ENCODE results near the gene USF2. TPM values are rescaled to one million over a fixed set of nuclear protein-coding genes. Genes with fewer than 3 reads are reported as not detected.

The USF2 gene
- total RNA-seq, 2 experiments from 2014 or later = 149 to 159 TPM

DNA sequence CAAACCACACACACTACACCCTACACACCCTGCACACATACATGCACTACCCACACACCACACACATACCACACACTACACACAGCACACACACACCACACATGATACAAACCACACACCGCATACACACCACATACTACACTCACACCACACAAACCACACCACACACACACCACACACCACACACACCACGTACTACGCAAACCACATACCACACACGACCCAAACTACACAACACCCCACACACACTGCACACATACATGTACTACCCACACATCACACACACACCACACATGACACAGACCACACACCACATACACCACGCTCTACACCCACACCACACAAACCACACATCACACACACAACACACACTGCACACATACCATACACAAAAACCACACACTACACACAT lies 29.8 kb downstream of the USF2 start:
- Mint-ChIP-seq H3K4me3 (no peak overlapping the region), H3K36me3 (no peaks in the 10 kb centered on the region), H3K9me3 (no peaks in the 10 kb centered on the region), H3K27me3 (peaks cover 3% of the 10 kb centered on the region), H3K4me1 (peaks cover 7% of the 10 kb centered on the region), H3K27ac (no peak overlapping the region)
- DNase-seq (no peak), ATAC-seq (ENCODE audit: low read depth) (no peak)
- POLR2A ChIA-PET = no interaction called here

DNA sequence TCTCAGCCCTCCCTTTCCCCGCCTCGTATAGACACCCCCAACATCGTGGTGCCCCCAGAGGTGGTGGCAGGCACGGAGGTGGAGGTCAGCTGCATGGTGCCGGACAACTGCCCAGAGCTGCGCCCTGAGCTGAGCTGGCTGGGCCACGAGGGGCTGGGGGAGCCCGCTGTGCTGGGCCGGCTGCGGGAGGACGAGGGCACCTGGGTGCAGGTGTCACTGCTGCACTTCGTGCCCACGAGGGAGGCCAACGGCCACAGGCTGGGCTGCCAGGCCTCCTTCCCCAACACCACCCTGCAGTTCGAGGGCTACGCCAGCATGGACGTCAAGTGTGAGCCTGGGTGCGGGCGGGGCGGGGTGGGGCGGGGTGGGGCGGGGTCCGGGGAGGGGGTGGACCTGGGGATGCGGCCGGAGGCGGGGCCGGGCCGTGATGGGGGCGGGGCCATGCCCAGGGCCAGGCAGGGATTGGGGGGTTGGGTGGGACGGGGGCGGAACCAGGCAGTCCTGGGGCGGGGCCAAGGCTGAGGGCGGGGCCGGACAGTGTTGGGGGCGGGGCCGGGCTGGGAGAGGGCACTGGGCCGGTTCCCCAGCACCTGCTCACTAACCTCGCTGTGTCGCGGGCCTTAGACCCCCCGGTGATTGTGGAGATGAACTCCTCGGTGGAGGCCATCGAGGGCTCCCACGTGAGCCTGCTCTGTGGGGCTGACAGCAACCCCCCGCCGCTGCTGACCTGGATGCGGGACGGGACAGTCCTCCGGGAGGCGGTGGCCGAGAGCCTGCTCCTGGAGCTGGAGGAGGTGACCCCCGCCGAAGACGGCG lies 31.0 kb downstream of the USF2 start:
- DNase-seq = no peak
- ATAC-seq (ENCODE audit: low read depth) = no peak
- Mint-ChIP-seq H3K4me1 (peaks cover 7% of the 10 kb centered on the region), H3K27me3 (peaks cover 3% of the 10 kb centered on the region), H3K36me3 (no peaks in the 10 kb centered on the region), H3K4me3 (no peak overlapping the region), H3K27ac (no peak overlapping the region), H3K9me3 (no peaks in the 10 kb centered on the region)
- POLR2A ChIA-PET = no interaction called here

DNA sequence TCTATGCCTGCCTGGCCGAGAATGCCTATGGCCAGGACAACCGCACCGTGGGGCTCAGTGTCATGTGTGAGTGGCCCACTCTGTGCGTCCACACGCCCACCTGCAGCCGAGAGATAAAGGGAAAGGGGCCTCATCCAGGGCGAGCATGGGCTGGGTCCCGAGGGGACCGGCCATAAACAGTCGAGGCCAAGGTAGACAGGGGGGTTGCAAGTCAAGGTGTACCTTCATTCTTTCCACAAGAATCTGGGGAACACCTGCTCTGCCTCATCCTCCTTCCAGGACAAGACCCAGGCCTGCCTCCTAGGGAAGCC lies 31.5 kb downstream of the USF2 start:
- Mint-ChIP-seq H3K9me3 (no peaks in the 10 kb centered on the region), H3K4me3 (no peak overlapping the region)

DNA sequence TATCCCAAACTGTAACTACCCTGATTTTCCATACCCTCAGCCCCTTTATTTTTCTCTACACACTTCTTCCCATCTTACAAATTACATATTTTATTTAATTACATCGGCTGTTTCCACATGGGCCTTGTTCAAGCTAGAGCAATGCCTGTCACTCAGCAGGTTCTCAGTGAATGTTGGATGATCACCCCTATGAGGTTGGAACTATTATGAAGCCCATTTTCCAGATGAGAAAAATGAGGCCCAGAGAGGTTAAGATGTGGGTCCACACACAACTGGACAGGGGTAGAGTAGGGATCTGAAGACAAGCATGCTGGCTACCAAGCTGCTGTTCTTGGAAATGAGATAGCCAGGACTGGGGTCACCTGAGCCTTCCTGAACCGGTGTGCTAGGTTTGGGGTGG lies 33.2 kb downstream of the USF2 start:
- Mint-ChIP-seq H3K9me3 (no peaks in the 10 kb centered on the region), H3K4me1 (no peaks in the 10 kb centered on the region), H3K4me3 (no peak overlapping the region), H3K27me3 (no peaks in the 10 kb centered on the region), H3K27ac (no peak overlapping the region), H3K36me3 (no peaks in the 10 kb centered on the region)
- POLR2A ChIA-PET = interaction anchor here (0.6 kb wide), 1 partner anchor 54 kb away, joined by 4 read pairs; no protein-coding TSS in a partner anchor
- DNase-seq = no peak
- no peak for ATAC-seq (ENCODE audit: low read depth)

More for the DNA sequence above, 31.5 kb downstream of the USF2 start:
- no peak for DNase-seq
- H3K4me1 Mint-ChIP-seq = peaks cover 7% of the 10 kb centered on the region
- POLR2A ChIA-PET = no interaction called here
- ATAC-seq (ENCODE audit: low read depth) = no peak
- H3K27me3 Mint-ChIP-seq = peaks cover 3% of the 10 kb centered on the region
- H3K36me3 Mint-ChIP-seq = no peaks in the 10 kb centered on the region
- no peak overlapping the region for H3K27ac Mint-ChIP-seq

- H3K9me3 Mint-ChIP-seq = no peaks in the 10 kb centered on the region
- no peaks in the 10 kb centered on the region for H3K36me3 Mint-ChIP-seq
- no peaks in the 10 kb centered on the region for H3K4me1 Mint-ChIP-seq
- H3K27me3 Mint-ChIP-seq = no peaks in the 10 kb centered on the region
- DNase-seq (no peak), ATAC-seq (ENCODE audit: low read depth) (no peak)
- H3K27ac Mint-ChIP-seq = no peak overlapping the region
- no peak overlapping the region for H3K4me3 Mint-ChIP-seq
- POLR2A ChIA-PET = interaction anchor here (0.6 kb wide), 1 partner anchor 54 kb away, joined by 4 read pairs; no protein-coding TSS in a partner anchor
Measured at GRCh38 chr19:35302446-35302845, 33.7 kb downstream of the USF2 start.

- no peaks in the 10 kb centered on the region for H3K27me3 Mint-ChIP-seq
- no peaks in the 10 kb centered on the region for H3K9me3 Mint-ChIP-seq
- no peak overlapping the region for H3K27ac Mint-ChIP-seq
- no peaks in the 10 kb centered on the region for H3K36me3 Mint-ChIP-seq
- POLR2A ChIA-PET = no interaction called here
- no peak for ATAC-seq (ENCODE audit: low read depth)
- H3K4me1 Mint-ChIP-seq = no peaks in the 10 kb centered on the region
- no peak overlapping the region for H3K4me3 Mint-ChIP-seq
- no peak for DNase-seq
Measured at GRCh38 chr19:35303357-35303915, 34.7 kb downstream of the USF2 start.

GRCh38 chr19:35304036-35304435 lies 35.3 kb downstream of the USF2 start:
- ATAC-seq (ENCODE audit: low read depth) (no peak), DNase-seq (no peak)
- POLR2A ChIA-PET = no interaction called here
- peaks cover 5% of the 10 kb centered on the region for H3K27me3 Mint-ChIP-seq
- no peaks in the 10 kb centered on the region for H3K4me1 Mint-ChIP-seq
- H3K4me3 Mint-ChIP-seq = no peak overlapping the region
- no peaks in the 10 kb centered on the region for H3K36me3 Mint-ChIP-seq
- no peaks in the 10 kb centered on the region for H3K9me3 Mint-ChIP-seq
- H3K27ac Mint-ChIP-seq = no peak overlapping the region

GRCh38 chr19:35305181-35305580 lies 36.4 kb downstream of the USF2 start:
- Mint-ChIP-seq H3K27me3 (peaks cover 5% of the 10 kb centered on the region), H3K36me3 (no peaks in the 10 kb centered on the region), H3K4me1 (no peaks in the 10 kb centered on the region), H3K27ac (no peak overlapping the region), H3K9me3 (no peaks in the 10 kb centered on the region), H3K4me3 (no peak overlapping the region)
- ATAC-seq (ENCODE audit: low read depth) (no peak), DNase-seq (no peak)
- POLR2A ChIA-PET = no interaction called here

GRCh38 chr19:35306473-35307246 lies 37.9 kb downstream of the USF2 start:
- Mint-ChIP-seq H3K4me1 (no peaks in the 10 kb centered on the region), H3K36me3 (no peaks in the 10 kb centered on the region), H3K27ac (no peak overlapping the region), H3K27me3 (peaks cover 5% of the 10 kb centered on the region), H3K4me3 (no peak overlapping the region), H3K9me3 (no peaks in the 10 kb centered on the region)
- POLR2A ChIA-PET = no interaction called here
- no peak for ATAC-seq (ENCODE audit: low read depth)
- no peak for DNase-seq

- no peak overlapping the region for H3K27ac Mint-ChIP-seq
- POLR2A ChIA-PET = no interaction called here
- no peaks in the 10 kb centered on the region for H3K9me3 Mint-ChIP-seq
- H3K27me3 Mint-ChIP-seq = peaks cover 5% of the 10 kb centered on the region
- ATAC-seq (ENCODE audit: low read depth) (no peak), DNase-seq (no peak)
- no peaks in the 10 kb centered on the region for H3K4me1 Mint-ChIP-seq
- no peak overlapping the region for H3K4me3 Mint-ChIP-seq
- no peaks in the 10 kb centered on the region for H3K36me3 Mint-ChIP-seq
Measured at GRCh38 chr19:35307931-35308330, 39.2 kb downstream of the USF2 start.

DNA sequence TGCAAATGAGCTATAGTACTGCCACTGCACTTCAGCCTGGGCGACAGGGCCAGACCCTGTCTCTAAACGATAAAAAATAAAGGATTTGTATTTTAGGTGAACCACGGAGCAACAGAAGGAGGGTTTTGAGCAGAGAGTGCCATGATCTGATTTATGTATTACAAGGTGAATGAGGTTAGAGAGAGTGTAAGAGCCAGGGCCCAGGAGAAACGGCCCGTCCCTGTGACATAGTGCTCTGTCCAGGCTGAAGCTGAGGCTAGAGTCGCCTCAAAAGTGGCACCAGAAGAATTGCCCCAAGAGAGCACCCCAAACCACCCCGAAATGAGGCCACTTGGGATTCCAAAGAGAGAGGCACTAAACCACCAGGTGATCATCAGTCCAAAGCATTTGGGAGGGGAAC lies 40.1 kb downstream of the USF2 start:
- Mint-ChIP-seq H3K9me3 (no peaks in the 10 kb centered on the region), H3K4me3 (no peak overlapping the region), H3K27me3 (peaks cover 5% of the 10 kb centered on the region), H3K36me3 (no peaks in the 10 kb centered on the region), H3K4me1 (no peaks in the 10 kb centered on the region), H3K27ac (no peak overlapping the region)
- POLR2A ChIA-PET = no interaction called here
- DNase-seq (no peak), ATAC-seq (ENCODE audit: low read depth) (no peak)

DNA sequence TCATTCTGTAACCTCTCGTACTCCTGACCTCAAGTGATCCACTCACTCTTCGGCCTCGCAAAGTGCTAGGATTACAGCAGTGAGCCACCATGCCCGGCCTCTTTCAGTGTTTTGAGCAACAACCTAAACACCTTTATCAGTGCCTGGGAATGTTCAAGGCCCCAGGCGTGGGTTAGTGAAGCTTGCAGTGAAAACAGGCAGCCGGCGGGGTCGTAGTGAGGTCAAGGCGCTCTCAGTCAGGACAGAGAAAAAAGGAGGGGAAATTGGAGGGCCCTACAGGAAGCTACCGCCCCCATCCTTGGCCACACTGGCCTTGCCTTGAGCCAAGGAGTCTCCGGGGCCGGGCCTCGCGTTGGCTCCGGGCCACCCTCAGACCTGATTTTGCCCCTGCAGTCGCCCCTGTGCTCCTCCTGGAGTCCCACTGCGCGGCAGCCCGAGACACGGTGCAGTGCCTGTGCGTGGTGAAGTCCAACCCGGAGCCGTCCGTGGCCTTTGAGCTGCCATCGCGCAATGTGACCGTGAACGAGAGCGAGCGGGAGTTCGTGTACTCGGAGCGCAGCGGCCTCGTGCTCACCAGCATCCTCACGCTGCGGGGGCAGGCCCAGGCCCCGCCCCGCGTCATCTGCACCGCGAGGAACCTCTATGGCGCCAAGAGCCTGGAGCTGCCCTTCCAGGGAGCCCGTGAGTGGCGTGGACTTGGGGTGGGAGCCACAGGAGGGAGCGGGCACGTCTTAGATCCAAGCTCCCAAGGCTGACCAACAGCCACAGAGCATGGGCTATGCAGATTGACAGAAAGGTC lies 40.9 kb downstream of the USF2 start:
- Mint-ChIP-seq H3K9me3 (no peaks in the 10 kb centered on the region), H3K27ac (no peak overlapping the region), H3K36me3 (no peaks in the 10 kb centered on the region), H3K27me3 (peaks cover 5% of the 10 kb centered on the region), H3K4me1 (no peaks in the 10 kb centered on the region), H3K4me3 (no peak overlapping the region)
- DNase-seq (no peak), ATAC-seq (ENCODE audit: low read depth) (no peak)
- POLR2A ChIA-PET = no interaction called here

- POLR2A ChIA-PET = no interaction called here
- H3K9me3 Mint-ChIP-seq = no peaks in the 10 kb centered on the region
- DNase-seq = no peak
- H3K27me3 Mint-ChIP-seq = peaks cover 5% of the 10 kb centered on the region
- no peaks in the 10 kb centered on the region for H3K4me1 Mint-ChIP-seq
- H3K4me3 Mint-ChIP-seq = no peak overlapping the region
- H3K27ac Mint-ChIP-seq = no peak overlapping the region
- ATAC-seq (ENCODE audit: low read depth) = no peak
- H3K36me3 Mint-ChIP-seq = no peaks in the 10 kb centered on the region
Measured at GRCh38 chr19:35310331-35310730, 41.6 kb downstream of the USF2 start.

Data from activated naive CD8-positive, alpha-beta T cell treated with anti-CD3 and anti-CD28 coated beads, Interleukin-2, amount 10 ng/mL, durations not matched to agents 7 days and 5 days (primary cell).